RPMI8226 (cell line): ENCODE data around the gene POFUT2.

ENCODE experiments used
- DNase-seq: peaks from one replicate; pipeline ENCODE4 v3.0.0-alpha.2; 2015

The POFUT2 gene

GRCh38 chr21:45220714-45221490 lies 66.8 kb downstream of the POFUT2 start:
- no peak for DNase-seq

- no peak for DNase-seq
These were observed 67.6 kb downstream of the POFUT2 start for GRCh38 chr21:45220071-45220481.

DNA sequence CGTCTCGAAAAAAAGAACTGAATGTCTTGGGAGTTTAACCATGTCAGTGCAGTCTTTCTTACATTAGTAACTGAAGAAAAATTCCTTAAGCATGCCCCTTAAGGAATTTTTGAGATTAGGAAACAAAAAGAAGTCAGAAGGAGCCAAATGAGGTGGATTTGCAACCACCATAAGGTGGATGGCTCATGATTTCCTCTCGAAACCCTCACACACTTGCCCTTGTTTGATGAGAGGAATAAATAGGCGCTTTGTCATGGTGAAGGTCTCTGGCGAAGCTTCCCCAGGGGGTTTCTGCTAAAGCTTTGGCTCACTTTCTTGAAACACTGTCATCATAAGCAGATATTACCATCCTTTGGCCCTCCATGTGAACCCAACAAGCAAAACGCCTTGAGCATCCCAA lies 68.2 kb downstream of the POFUT2 start:
- no peak for DNase-seq

DNA sequence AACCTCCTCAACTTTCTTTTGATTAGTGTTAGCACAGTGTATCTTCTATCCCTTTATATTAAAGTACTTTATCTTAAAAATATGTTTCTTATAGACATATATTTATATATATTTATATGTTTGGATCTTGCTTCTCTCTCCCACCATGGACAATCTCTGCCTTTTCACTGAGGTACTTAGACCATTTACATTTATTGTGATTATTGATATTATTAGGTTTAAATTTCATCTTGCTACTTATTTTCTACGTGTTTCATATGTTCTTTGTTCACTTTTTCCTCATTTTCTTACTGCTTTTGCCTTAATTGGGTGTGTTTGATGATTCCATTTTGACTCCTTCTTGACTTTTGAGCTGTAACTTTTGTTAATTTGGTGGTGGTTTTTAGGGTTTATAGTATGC lies 70.7 kb downstream of the POFUT2 start:
- no peak for DNase-seq

DNA sequence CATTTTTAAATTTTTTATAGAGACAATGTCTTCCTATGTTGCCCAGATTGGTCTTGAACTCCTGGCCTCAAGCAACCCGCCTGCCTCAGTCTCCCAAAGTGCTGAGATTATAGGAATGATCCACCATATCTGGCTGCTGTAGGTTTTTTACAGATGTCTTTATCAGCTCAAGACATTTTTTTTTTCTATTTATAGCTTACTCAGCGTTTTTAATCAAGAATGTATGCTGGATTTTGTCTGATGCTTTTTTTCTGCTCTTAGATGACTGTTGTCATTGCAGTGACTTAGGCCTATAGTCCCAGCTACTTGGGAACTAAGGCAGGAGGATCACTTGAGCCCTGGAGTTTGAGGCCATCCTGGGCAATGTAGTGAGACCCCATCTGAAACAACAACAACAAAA lies 72.5 kb downstream of the POFUT2 start:
- DNase-seq, result no peak
